Upper lobe of left lung (tissue), 4 donors: ENCODE results near the gene PARD3B.

Source experiments
- EP300 ChIP-seq, 4 donors: sonication (generic); formaldehyde crosslinking; IDR thresholded peaks; one replicate each; pipeline ENCODE4 v1.5.1; 2017; ENCODE audit warnings: antibody characterized with exemption in 4 of 4, control low read depth in 2 of 4
- POLR2AphosphoS5 ChIP-seq, 2 donors: sonication (generic); formaldehyde crosslinking; IDR thresholded peaks; one replicate each; pipeline ENCODE4 v1.5.1; 2017; ENCODE audit warnings: antibody characterized with exemption in 2 of 2

DNA sequence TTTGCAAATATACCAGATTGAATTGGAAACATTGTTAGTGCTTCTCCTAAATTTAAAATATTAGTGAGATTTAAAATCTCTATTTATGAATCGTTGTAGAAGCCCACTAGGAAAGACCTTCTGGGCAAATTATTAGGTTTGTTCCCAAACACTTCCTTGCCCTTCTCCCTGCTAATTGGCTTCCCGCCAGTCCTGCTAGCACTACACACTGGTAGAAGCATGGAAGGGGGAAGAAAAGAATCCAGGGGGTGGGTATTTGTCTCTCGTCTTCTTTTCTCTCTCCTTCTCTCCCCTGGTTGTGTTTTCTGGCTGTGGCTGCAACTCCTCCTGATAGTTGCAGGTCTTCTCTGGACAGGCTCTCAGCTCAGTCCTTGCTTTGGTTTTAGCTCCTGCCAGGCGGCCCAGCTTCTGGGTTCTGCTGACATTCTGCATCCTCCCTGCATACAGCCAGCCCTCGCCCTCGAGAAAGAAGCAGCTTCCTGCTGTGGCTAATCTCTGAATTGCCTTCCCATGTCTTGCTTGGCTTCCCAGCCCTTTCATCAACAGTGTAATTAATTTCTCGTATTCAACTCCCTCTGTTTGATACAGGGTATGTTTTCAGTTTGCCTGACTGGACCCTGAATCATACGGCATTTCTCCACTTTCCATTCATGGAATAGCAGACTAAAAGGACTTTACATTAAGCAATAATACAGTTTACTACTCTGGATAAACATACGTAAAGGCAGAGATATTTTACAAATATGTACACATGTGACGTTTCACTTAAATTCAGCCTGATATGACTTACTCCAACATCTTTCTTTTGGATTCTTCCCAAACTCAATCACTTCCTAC lies 6.9 kb upstream of the PARD3B start:
- no peak for TF ChIP-seq EP300 (IDR thresholded peaks at IDR 0.05)
- TF ChIP-seq POLR2AphosphoS5 (IDR thresholded peaks at IDR 0.05), result no peak
